Camera-type eye (tissue), 1 donor: ENCODE data around the gene NPY2R. TPM values are rescaled to one million over a fixed set of nuclear protein-coding genes. Genes with fewer than 3 reads are reported as not detected.

Source experiments
- total RNA-seq: library from RNA; depleted of rRNA; stranded (reverse); fragments of >200 nt; gene quantifications from one replicate; pipeline ENCODE4 v1.2.3, GENCODE V29; 2014

The NPY2R gene, protein sequence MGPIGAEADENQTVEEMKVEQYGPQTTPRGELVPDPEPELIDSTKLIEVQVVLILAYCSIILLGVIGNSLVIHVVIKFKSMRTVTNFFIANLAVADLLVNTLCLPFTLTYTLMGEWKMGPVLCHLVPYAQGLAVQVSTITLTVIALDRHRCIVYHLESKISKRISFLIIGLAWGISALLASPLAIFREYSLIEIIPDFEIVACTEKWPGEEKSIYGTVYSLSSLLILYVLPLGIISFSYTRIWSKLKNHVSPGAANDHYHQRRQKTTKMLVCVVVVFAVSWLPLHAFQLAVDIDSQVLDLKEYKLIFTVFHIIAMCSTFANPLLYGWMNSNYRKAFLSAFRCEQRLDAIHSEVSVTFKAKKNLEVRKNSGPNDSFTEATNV
- 1.3 TPM for total RNA-seq

DNA sequence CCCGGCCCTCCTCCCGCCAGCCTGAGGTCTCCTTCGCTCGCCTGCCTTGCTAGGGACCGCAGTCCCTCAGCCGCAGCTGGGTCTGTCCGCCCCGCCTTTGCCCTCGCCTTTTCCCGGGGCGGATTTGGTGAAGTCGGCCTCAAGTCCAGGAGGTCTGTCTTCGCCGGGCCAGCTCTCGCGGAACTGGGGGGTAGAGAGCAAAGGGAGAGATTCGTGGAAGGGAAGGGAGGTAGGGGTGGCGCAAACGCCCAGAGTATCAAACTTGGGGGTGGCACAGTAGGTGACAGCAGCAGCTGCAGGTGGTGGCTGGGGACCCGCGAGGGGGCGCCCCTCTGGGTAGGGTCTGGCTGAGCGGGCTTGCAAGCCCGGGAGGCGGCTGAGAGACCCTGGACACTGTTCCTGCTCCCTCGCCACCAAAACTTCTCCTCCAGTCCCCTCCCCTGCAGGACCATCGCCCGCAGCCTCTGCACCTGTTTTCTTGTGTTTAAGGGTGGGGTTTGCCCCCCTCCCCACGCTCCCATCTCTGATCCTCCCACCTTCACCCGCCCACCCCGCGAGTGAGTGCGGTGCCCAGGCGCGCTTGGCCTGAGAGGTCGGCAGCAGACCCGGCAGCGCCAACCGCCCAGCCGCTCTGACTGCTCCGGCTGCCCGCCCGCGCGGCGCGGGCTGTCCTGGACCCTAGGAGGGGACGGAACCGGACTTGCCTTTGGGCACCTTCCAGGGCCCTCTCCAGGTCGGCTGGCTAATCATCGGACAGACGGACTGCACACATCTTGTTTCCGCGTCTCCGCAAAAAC is at the start of gene NPY2R:
Gene NPY2R, plus strand, starts transcription at position 379 of the 797 bp plus-strand sequence. CDS start 5,304 bp downstream, outside the sequence.

Other genes with a start within 250 kb of the NPY2R start
- 33.0 TPM for gene MAP9, start 168.3 kb downstream of the NPY2R start, total RNA-seq